Measurements from ENCODE around the gene FOXC2.

- TF ChIP-seq, protein P1, sequence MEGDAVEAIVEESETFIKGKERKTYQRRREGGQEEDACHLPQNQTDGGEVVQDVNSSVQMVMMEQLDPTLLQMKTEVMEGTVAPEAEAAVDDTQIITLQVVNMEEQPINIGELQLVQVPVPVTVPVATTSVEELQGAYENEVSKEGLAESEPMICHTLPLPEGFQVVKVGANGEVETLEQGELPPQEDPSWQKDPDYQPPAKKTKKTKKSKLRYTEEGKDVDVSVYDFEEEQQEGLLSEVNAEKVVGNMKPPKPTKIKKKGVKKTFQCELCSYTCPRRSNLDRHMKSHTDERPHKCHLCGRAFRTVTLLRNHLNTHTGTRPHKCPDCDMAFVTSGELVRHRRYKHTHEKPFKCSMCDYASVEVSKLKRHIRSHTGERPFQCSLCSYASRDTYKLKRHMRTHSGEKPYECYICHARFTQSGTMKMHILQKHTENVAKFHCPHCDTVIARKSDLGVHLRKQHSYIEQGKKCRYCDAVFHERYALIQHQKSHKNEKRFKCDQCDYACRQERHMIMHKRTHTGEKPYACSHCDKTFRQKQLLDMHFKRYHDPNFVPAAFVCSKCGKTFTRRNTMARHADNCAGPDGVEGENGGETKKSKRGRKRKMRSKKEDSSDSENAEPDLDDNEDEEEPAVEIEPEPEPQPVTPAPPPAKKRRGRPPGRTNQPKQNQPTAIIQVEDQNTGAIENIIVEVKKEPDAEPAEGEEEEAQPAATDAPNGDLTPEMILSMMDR (conservative IDR thresholded peaks at IDR 0.05 in 1 of 2, IDR thresholded peaks at IDR 0.05 in 1 of 2; ENCODE audit: low read depth in 1 of 2, low read length in 2 of 2) = no peak
- no peak for TF ChIP-seq EZH2 (IDR thresholded peaks at IDR 0.05; ENCODE audit: low read length, missing control alignments)
Measured at GRCh38 chr16:86519007-86519648, 47.5 kb upstream of the FOXC2 start.
